ENCODE results near the gene MSMB. TPM values are rescaled to one million over a fixed set of nuclear protein-coding genes. Genes with fewer than 3 reads are reported as not detected.

Gene MSMB
- total and polyA plus RNA-seq, 9 of the 15 experiments (the other 6 are each of a cell fraction or from before 2014, with no cell fraction given) = 0.21 to 0.60 TPM; not detected in 7

DNA sequence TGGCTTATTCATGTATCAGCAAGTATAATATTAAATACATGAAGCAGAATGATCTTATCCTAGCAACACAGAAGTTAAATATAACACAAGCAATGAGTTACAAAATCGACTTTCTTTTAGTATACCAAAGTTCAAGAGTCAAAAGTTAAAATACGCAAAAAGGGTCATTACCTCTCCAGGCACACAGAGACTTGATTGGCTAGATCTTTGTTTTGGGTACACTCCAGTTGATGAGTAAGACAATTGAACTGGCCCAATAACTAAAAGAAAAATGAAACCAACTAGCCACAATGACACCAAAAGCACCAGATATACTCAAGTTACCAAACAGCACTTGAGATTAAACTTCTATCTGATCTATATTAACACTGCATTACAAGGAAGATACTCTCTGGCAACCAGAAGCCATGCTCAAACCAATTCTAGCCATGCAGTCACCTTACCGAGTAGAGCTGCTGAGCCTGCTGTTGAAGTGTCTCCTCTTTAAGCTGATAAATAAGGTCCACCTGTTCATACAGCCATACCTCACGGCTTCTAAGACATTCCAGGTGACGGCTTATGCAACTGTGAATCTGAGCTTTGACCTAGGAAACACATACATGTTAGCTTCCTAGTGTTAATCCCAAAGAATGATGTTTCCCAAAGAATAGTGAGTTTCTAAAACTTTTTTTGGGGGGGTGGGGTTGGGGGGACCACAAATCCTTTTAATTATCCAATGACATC, 31.2 kb downstream of the MSMB start:
- ChIA-PET POLR2A (interaction anchor here (11.8 kb wide), 1 partner anchor 7 kb away, joined by 136 read pairs; no protein-coding TSS in a partner anchor), CTCF (ENCODE audit: low intra/inter-chr PET ratio) (no interaction called here)
- H3K9me1 ChIP-seq (ENCODE audit: control insufficient read depth, insufficient read depth, low read length) = no peaks in the 10 kb centered on the region
- FAIRE-seq = no peak
- H3K36me3 ChIP-seq (ENCODE audit: control insufficient read depth, insufficient read depth, low read length) = peaks cover 91% of the 10 kb centered on the region
- BruUV-seq (replicated peaks) = no TSS peak
- in situ Hi-C loops (cut with MboI) (no loop called here), intact Hi-C loops (cut with micrococcal nuclease) (no loop called here)
- H3K9me3 ChIP-seq (replicated peaks; ENCODE audit: control insufficient read depth, insufficient read depth, low read depth, low read length) = no peaks in the 10 kb centered on the region
- peaks cover 14% of the 10 kb centered on the region for H4K20me1 ChIP-seq (replicated peaks; ENCODE audit: control insufficient read depth, insufficient read depth, low read length)
- no peak overlapping the region for H3K27ac ChIP-seq (ENCODE audit: extremely low read depth, low read depth, low read length)
- 90% methylated on average over 5 of the region's 5 CpGs for WGBS (ENCODE audit: insufficient coverage, low coverage, missing lambda C conversion rate)
- no peaks in the 10 kb centered on the region for H3K27me3 ChIP-seq (ENCODE audit: control insufficient read depth in 2 of 2, insufficient read depth in 2 of 2, low read length in 2 of 2)
- H3K79me2 ChIP-seq (ENCODE audit: control insufficient read depth, insufficient read depth, low read length) = peaks cover 74% of the 10 kb centered on the region
- TF ChIP-seq MECOM (CRISPR knock-in tag; IDR thresholded peaks at IDR 0.05) (0 out of 2 replicates have a peak, but pooled peaks have one; percentile 13), RBM34 (IDR thresholded peaks at IDR 0.05; ENCODE audit: borderline replicate concordance, insufficient read depth, low read length) (no peak)
- H2AFZ ChIP-seq (ENCODE audit: low read depth, low read length) = no peak overlapping the region
- DNase-seq (ENCODE audit: extremely low read depth in 1 of 4, low spot score in 3 of 4) = no peak
- H3K4me2 ChIP-seq (ENCODE audit: insufficient read depth, low read length) = no peak overlapping the region
- H3K4me1 ChIP-seq (replicated peaks in 1 of 2; ENCODE audit: control insufficient read depth in 2 of 2, insufficient read depth in 2 of 2, low read length in 2 of 2) = peaks cover 11 to 31% of the 10 kb centered on the region in 2 experiments; a peak in 4 of 5 replicates
- no peak for ATAC-seq
- no peak overlapping the region for H3K4me3 ChIP-seq
- no peak overlapping the region for H3K9ac ChIP-seq (ENCODE audit: insufficient read depth in 1 of 2, low read depth in 2 of 2, low read length in 2 of 2)

DNA sequence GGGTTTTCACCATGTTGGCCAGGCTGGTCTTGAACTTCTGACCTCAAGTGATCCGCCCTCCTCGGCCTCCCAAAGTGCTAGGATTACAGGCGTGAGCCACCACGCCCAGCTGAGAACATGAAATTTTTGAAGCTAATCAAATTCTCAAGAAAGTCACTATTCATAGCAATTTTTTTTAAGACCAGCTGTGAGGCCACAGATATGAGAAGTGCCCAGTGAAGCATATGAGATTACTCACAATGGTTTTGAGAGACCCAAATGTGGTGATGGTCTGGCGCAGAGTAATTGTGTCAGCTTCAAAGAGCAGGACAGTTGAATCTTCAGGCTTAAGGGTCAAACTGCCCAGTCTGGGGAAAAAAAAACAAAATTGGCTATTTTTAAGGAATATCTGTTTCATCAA, 31.9 kb downstream of the MSMB start:
- no peak overlapping the region for H3K4me2 ChIP-seq (ENCODE audit: insufficient read depth, low read length)
- ChIA-PET CTCF (ENCODE audit: low intra/inter-chr PET ratio) (no interaction called here), POLR2A (interaction anchor here (0.6 to 0.9 kb wide), 2 partner anchors 9 to 16 kb away, joined by 3 to 5 read pairs; no protein-coding TSS in a partner anchor)
- no peaks in the 10 kb centered on the region for H3K27me3 ChIP-seq (ENCODE audit: control insufficient read depth in 2 of 2, insufficient read depth in 2 of 2, low read length in 2 of 2)
- no peak overlapping the region for H3K27ac ChIP-seq (ENCODE audit: extremely low read depth, low read depth, low read length)
- no peak overlapping the region for H3K4me3 ChIP-seq
- WGBS (ENCODE audit: insufficient coverage, low coverage, missing lambda C conversion rate) = 76% methylated on average over 5 of the region's 5 CpGs
- no peak overlapping the region for H3K9ac ChIP-seq (ENCODE audit: insufficient read depth in 1 of 2, low read depth in 2 of 2, low read length in 2 of 2)
- H3K36me3 ChIP-seq (ENCODE audit: control insufficient read depth, insufficient read depth, low read length) = peaks cover 93% of the 10 kb centered on the region
- H3K9me1 ChIP-seq (ENCODE audit: control insufficient read depth, insufficient read depth, low read length) = no peaks in the 10 kb centered on the region
- H4K20me1 ChIP-seq (replicated peaks; ENCODE audit: control insufficient read depth, insufficient read depth, low read length) = peaks cover 8% of the 10 kb centered on the region
- no peaks in the 10 kb centered on the region for H3K9me3 ChIP-seq (replicated peaks; ENCODE audit: control insufficient read depth, insufficient read depth, low read depth, low read length)
- no peak for ATAC-seq
- BruUV-seq (replicated peaks) = no TSS peak
- in situ Hi-C loops (cut with MboI) = no loop called here
- peaks cover 69% of the 10 kb centered on the region for H3K79me2 ChIP-seq (ENCODE audit: control insufficient read depth, insufficient read depth, low read length)
- no peak for DNase-seq (ENCODE audit: extremely low read depth in 1 of 4, low spot score in 3 of 4)
- H2AFZ ChIP-seq (ENCODE audit: low read depth, low read length) = no peak overlapping the region
- H3K4me1 ChIP-seq (replicated peaks in 1 of 2; ENCODE audit: control insufficient read depth in 2 of 2, insufficient read depth in 2 of 2, low read length in 2 of 2) = peaks cover 6 to 24% of the 10 kb centered on the region in 2 experiments; a peak in 4 of 5 replicates
- intact Hi-C loops (cut with micrococcal nuclease) = no loop called here
- no peak for FAIRE-seq
- TF ChIP-seq SMARCC2 (IDR thresholded peaks at IDR 0.05; ENCODE audit: low read depth) (no peak), PHF21A (IDR thresholded peaks at IDR 0.05; ENCODE audit: borderline replicate concordance, low read depth) (no peak), TAL1 (IDR thresholded peaks at IDR 0.05) (0 out of 2 replicates have a peak, but pooled peaks have one; percentile 15), CBFA2T2 (conservative IDR thresholded peaks at IDR 0.05) (peak; percentile 23; the same call in 1 of the 2 replicates), SETDB1 (IDR thresholded peaks at IDR 0.05; ENCODE audit: low read length) (no peak), NELFE (IDR thresholded peaks at IDR 0.05; ENCODE audit: insufficient read depth, insufficient read length) (no peak), ZNF76 (CRISPR knock-in tag; IDR thresholded peaks at IDR 0.05; ENCODE audit: borderline replicate concordance) (no peak)
- TF ChIP-seq, protein P1, sequence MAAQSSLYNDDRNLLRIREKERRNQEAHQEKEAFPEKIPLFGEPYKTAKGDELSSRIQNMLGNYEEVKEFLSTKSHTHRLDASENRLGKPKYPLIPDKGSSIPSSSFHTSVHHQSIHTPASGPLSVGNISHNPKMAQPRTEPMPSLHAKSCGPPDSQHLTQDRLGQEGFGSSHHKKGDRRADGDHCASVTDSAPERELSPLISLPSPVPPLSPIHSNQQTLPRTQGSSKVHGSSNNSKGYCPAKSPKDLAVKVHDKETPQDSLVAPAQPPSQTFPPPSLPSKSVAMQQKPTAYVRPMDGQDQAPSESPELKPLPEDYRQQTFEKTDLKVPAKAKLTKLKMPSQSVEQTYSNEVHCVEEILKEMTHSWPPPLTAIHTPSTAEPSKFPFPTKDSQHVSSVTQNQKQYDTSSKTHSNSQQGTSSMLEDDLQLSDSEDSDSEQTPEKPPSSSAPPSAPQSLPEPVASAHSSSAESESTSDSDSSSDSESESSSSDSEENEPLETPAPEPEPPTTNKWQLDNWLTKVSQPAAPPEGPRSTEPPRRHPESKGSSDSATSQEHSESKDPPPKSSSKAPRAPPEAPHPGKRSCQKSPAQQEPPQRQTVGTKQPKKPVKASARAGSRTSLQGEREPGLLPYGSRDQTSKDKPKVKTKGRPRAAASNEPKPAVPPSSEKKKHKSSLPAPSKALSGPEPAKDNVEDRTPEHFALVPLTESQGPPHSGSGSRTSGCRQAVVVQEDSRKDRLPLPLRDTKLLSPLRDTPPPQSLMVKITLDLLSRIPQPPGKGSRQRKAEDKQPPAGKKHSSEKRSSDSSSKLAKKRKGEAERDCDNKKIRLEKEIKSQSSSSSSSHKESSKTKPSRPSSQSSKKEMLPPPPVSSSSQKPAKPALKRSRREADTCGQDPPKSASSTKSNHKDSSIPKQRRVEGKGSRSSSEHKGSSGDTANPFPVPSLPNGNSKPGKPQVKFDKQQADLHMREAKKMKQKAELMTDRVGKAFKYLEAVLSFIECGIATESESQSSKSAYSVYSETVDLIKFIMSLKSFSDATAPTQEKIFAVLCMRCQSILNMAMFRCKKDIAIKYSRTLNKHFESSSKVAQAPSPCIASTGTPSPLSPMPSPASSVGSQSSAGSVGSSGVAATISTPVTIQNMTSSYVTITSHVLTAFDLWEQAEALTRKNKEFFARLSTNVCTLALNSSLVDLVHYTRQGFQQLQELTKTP (IDR thresholded peaks at IDR 0.05; ENCODE audit: low read depth in 1 of 2, partially characterized antibody in 2 of 2) = no peak
